HCT116 (cell line): Measurements from ENCODE around the gene RTN1. TPM values are rescaled to one million over a fixed set of nuclear protein-coding genes. Genes with fewer than 3 reads are reported as not detected.

Source experiments
- ATAC-seq: fragments of 200-7000 bp; cut with Tn5 transposase; 2 replicates; pipeline ENCODE4 v1.9.1; 2020; ENCODE audit warnings: mild to moderate bottlenecking, moderate library complexity
- BruUV-seq: library from RNA; stranded (reverse); fragments of 400-500 nt; replicated peaks from 2 replicates; lab custom pipeline; 2021; lab: Mats Ljungman, UMichigan
- CTCF ChIA-PET: fragments of 300-600 bp; sonication (Branson Sonifier 250); formaldehyde crosslinking; loops from one replicate; lab custom pipeline; 2021; ENCODE audit warnings: antibody characterized with exemption; lab: Charles Lee
- POLR2A ChIA-PET: fragments of 300-600, 350-600 bp; sonication (Branson Sonifier 250); formaldehyde crosslinking; loops from one replicate; lab custom pipeline; 2021; ENCODE audit warnings: antibody characterized with exemption; lab: Charles Lee
- RAD21 ChIA-PET, 2 experiments: fragments of 300-600 bp; sonication (Branson Sonifier 250); formaldehyde crosslinking; loops; one replicate each; lab custom pipeline; 2023; ENCODE audit warnings: low total read pairs in 2 of 2; ENCODE audit not compliant: uncharacterized antibody in 2 of 2, unreplicated experiment in 2 of 2, low non-redundant PET in 1 of 2; lab: Charles Lee
- DNase-seq: peaks from one replicate; pipeline ENCODE4 v3.0.0-alpha.2; 2010; ENCODE audit warnings: low read depth, low spot score
- H2AFZ ChIP-seq: fragments of 200-600 bp; shearing (Covaris generic), sonication (generic); 2 replicates; pipeline ENCODE4 v1.6.1; 2017; ENCODE audit warnings: low read depth, mixed run types, mixed read lengths, antibody characterized with exemption, low read length; ENCODE audit not compliant: poor library complexity, severe bottlenecking
- H3K27ac ChIP-seq: 2 replicates; pipeline ENCODE4 v1.5.1; 2012; ENCODE audit warnings: low read depth, low read length
- H3K27me3 ChIP-seq: fragments of 200-600 bp; sonication (generic); 2 replicates; pipeline ENCODE4 v1.6.1; 2016; ENCODE audit warnings: mixed run types, low read length, mixed read lengths; ENCODE audit not compliant: insufficient read depth
- H3K36me3 ChIP-seq, 2 experiments: fragments of 200-500 bp in 1 of 2; fragments of 200-600 bp in 1 of 2; sonication (Bioruptor generic) in 1 of 2; sonication (generic) in 1 of 2; 2 replicates each; pipeline versions ENCODE4 v1.5.1 to v1.6.1; 2014 to 2016; ENCODE audit warnings: low read length in 2 of 2, inconsistent platforms in 1 of 2, mixed read lengths in 1 of 2, mixed run types in 1 of 2; ENCODE audit not compliant: insufficient read depth in 2 of 2, control insufficient read depth in 1 of 2
- H3K4me1 ChIP-seq, 2 experiments: fragments of 200-600 bp in 1 of 2; sonication (generic) in 1 of 2; 2 replicates each; pipeline versions ENCODE4 v1.5.1 to v1.6.1; 2012 to 2017; ENCODE audit warnings: low read length in 2 of 2, inconsistent platforms in 1 of 2, mild to moderate bottlenecking in 1 of 2, mixed read lengths in 1 of 2, mixed run types in 1 of 2, moderate library complexity in 1 of 2; ENCODE audit not compliant: insufficient read depth in 2 of 2, control insufficient read depth in 1 of 2
- H3K4me2 ChIP-seq: fragments of 200-600 bp; sonication (generic); 2 replicates; pipeline ENCODE4 v1.6.1; 2017; ENCODE audit warnings: mixed run types, low read length, mixed read lengths
- H3K4me3 ChIP-seq, 2 experiments: fragments of 200-600 bp in 1 of 2; sonication (generic) in 1 of 2; replicated peaks in 1 of 2; 2 replicates each; pipeline ENCODE4 v1.5.1; 2011 to 2016; ENCODE audit warnings: low read length in 2 of 2, control low read depth in 1 of 2, low read depth in 1 of 2, mild to moderate bottlenecking in 1 of 2, mixed read lengths in 1 of 2, mixed run types in 1 of 2
- H3K79me2 ChIP-seq: fragments of 200-600 bp; sonication (generic); 2 replicates; pipeline ENCODE4 v1.6.1; 2017; ENCODE audit warnings: mild to moderate bottlenecking, mixed run types, low read length, moderate library complexity, mixed read lengths; ENCODE audit not compliant: insufficient read depth
- H3K9ac ChIP-seq: fragments of 200-600 bp; sonication (generic); 2 replicates; pipeline ENCODE4 v1.6.1; 2016; ENCODE audit warnings: low read length, mixed read lengths
- H3K9me2 ChIP-seq: fragments of 200-600 bp; sonication (generic), shearing (Covaris generic); 2 replicates; pipeline ENCODE4 v1.6.1; 2017; ENCODE audit warnings: mixed run types, mild to moderate bottlenecking, moderate library complexity; ENCODE audit not compliant: insufficient read depth
- H3K9me3 ChIP-seq, 2 experiments: fragments of 200-500 bp in 1 of 2; fragments of 200-600 bp in 1 of 2; sonication (Bioruptor generic) in 1 of 2; sonication (generic) in 1 of 2; 2 replicates each; pipeline ENCODE4 v1.6.1; 2014 to 2017; ENCODE audit warnings: low read length in 2 of 2, mixed read lengths in 2 of 2, inconsistent platforms in 1 of 2, low read depth in 1 of 2, mild to moderate bottlenecking in 1 of 2, mixed run types in 1 of 2, moderate library complexity in 1 of 2; ENCODE audit not compliant: control insufficient read depth in 1 of 2, insufficient read depth in 1 of 2
- H4K20me1 ChIP-seq: fragments of 200-600 bp; sonication (generic), shearing (Covaris generic); 2 replicates; pipeline ENCODE4 v1.6.1; 2017; ENCODE audit warnings: mixed run types, mild to moderate bottlenecking, moderate library complexity; ENCODE audit not compliant: insufficient read depth
- CEBPB ChIP-seq: IDR thresholded peaks from 2 replicates; pipeline ENCODE4 v1.6.1; 2012; ENCODE audit warnings: low read depth
- EGR1 ChIP-seq: IDR thresholded peaks from 2 replicates; pipeline ENCODE4 v1.6.1; 2012; ENCODE audit warnings: low read depth
- ELF1 ChIP-seq: IDR thresholded peaks from 2 replicates; pipeline ENCODE4 v1.6.1; 2012; ENCODE audit warnings: low read depth, borderline replicate concordance
- FOSL1 ChIP-seq: IDR thresholded peaks from 2 replicates; pipeline ENCODE4 v1.6.1; 2012; ENCODE audit warnings: low read depth
- JUND ChIP-seq: IDR thresholded peaks from 2 replicates; pipeline ENCODE4 v1.6.1; 2012
- POLR2A ChIP-seq: IDR thresholded peaks from 2 replicates; pipeline ENCODE4 v1.7.0; 2011; ENCODE audit warnings: borderline replicate concordance; ENCODE audit not compliant: insufficient read depth, insufficient read length; ENCODE audit errors: extremely low read depth
- RAD21 ChIP-seq: IDR thresholded peaks from 2 replicates; pipeline ENCODE4 v1.6.1; 2012; ENCODE audit warnings: low read depth, mild to moderate bottlenecking
- REST ChIP-seq: IDR thresholded peaks from 2 replicates; pipeline ENCODE4 v1.6.1; 2012; ENCODE audit warnings: low read depth
- SIN3A ChIP-seq: IDR thresholded peaks from 2 replicates; pipeline ENCODE4 v1.6.1; 2012; ENCODE audit warnings: low read depth
- SRF ChIP-seq: IDR thresholded peaks from 2 replicates; pipeline ENCODE4 v1.6.1; 2012; ENCODE audit warnings: low read depth
- ZFX ChIP-seq: fragments of 450-650 bp; IDR thresholded peaks from 2 replicates; pipeline ENCODE4 v1.6.1; 2017
- ZNF274 ChIP-seq: fragments of 200-500 bp; sonication (Bioruptor generic); IDR thresholded peaks from 2 replicates; pipeline ENCODE4 v1.6.1; 2014; ENCODE audit warnings: mild to moderate bottlenecking, low read depth, low read length, inconsistent platforms
- intact Hi-C: fragments of 100-400 bp; cut with micrococcal nuclease; formaldehyde crosslinking; loops from 2 replicates; pipeline ENCODE4 v1.10.0; 2022
- total RNA-seq: library from RNA; stranded (reverse); gene quantifications from one replicate; pipeline ENCODE4 v1.2.1, GENCODE V29; 2021; ENCODE audit not compliant: unreplicated experiment
- TF ChIP-seq, protein P1 (sequence below): IDR thresholded peaks from 2 replicates; pipeline ENCODE4 v1.6.1; 2012

The RTN1 gene
- total RNA-seq, 1 experiment from 2014 or later = 0.57 TPM

GRCh38 chr14:59675394-59675793, 195.2 kb downstream of the RTN1 start:
- ATAC-seq (no peak), DNase-seq (no peak)
- no peak overlapping the region for H2AFZ ChIP-seq
- no peaks in the 10 kb centered on the region for H3K27me3 ChIP-seq
- no peak overlapping the region for H3K9ac ChIP-seq
- no peaks in the 10 kb centered on the region for H3K9me2 ChIP-seq
- no peaks in the 10 kb centered on the region for H3K4me1 ChIP-seq
- no peaks in the 10 kb centered on the region for H3K79me2 ChIP-seq
- no peaks in the 10 kb centered on the region for H4K20me1 ChIP-seq
- no TSS peak for BruUV-seq
- no peaks in the 10 kb centered on the region for H3K36me3 ChIP-seq
- H3K27ac ChIP-seq = no peak overlapping the region
- CTCF ChIA-PET = no interaction called here
- RAD21 ChIA-PET = no interaction called here
- POLR2A ChIA-PET = no interaction called here
- H3K4me2 ChIP-seq = no peak overlapping the region
- intact Hi-C loops = no loop called here
- no peaks in the 10 kb centered on the region for H3K9me3 ChIP-seq
- TF ChIP-seq, protein P1, sequence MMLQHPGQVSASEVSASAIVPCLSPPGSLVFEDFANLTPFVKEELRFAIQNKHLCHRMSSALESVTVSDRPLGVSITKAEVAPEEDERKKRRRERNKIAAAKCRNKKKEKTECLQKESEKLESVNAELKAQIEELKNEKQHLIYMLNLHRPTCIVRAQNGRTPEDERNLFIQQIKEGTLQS = no peak
- TF ChIP-seq ZNF274 = no peak
- no peak for TF ChIP-seq SRF
- no peak for TF ChIP-seq ZFX
- TF ChIP-seq ELF1 = no peak
- no peak for TF ChIP-seq JUND
- TF ChIP-seq REST = no peak
- no peak for TF ChIP-seq SIN3A
- TF ChIP-seq FOSL1 = no peak
- no peak for TF ChIP-seq POLR2A
- TF ChIP-seq RAD21 = no peak
- TF ChIP-seq CEBPB = no peak
- no peak for TF ChIP-seq EGR1
- H3K4me3 ChIP-seq = no peak overlapping the region
